CD4-positive, alpha-beta T cell treated with Interleukin-15 for 1 hour (primary cell): Measurements from ENCODE around the gene MRGPRX4.
"Not testable (repeated sequence)": the region's sequence is repeated elsewhere in the genome, so short reads cannot be mapped to it uniquely, and the experiment has no call there.

Experiments
- DNase-seq: peaks from one replicate; pipeline ENCODE4 v3.0.0-alpha.2; 2020

MRGPRX4 gene

GRCh38 chr11:18172666-18173065 lies at the start of gene MRGPRX4:
TSS of gene MRGPRX4 (plus strand) at chr11:18172837. CDS start at chr11:18173257, 420 bp downstream.
- DNase-seq = no peak

- DNase-seq = not testable (repeated sequence)
Measured at GRCh38 chr11:18131115-18131514, 41.5 kb upstream of the MRGPRX4 start.

- no peak for DNase-seq
Measured at GRCh38 chr11:18132341-18132740, 40.3 kb upstream of the MRGPRX4 start, which contains the start of gene MRGPRX3. TSS of gene MRGPRX3 (plus strand) at chr11:18132571. CDS start at chr11:18137203, 4,632 bp downstream.

GRCh38 chr11:18135308-18135707 lies 37.3 kb upstream of the MRGPRX4 start:
- no peak for DNase-seq

- no peak for DNase-seq
Measured at GRCh38 chr11:18137186-18137800, 35.3 kb upstream of the MRGPRX4 start.

- DNase-seq = no peak
Measured at GRCh38 chr11:18140145-18140544, 32.5 kb upstream of the MRGPRX4 start.

GRCh38 chr11:18144243-18144642 lies 28.4 kb upstream of the MRGPRX4 start:
- no peak for DNase-seq

- no peak for DNase-seq
Measured at GRCh38 chr11:18145025-18145424, 27.6 kb upstream of the MRGPRX4 start.

- no peak for DNase-seq
Measured at GRCh38 chr11:18145837-18146236, 26.8 kb upstream of the MRGPRX4 start.

GRCh38 chr11:18151581-18151980 lies 21.1 kb upstream of the MRGPRX4 start:
- DNase-seq = no peak

GRCh38 chr11:18168372-18168771 lies 4.3 kb upstream of the MRGPRX4 start:
- no peak for DNase-seq

GRCh38 chr11:18171377-18172000 lies 1.1 kb upstream of the MRGPRX4 start:
- no peak for DNase-seq

- no peak for DNase-seq
Measured at GRCh38 chr11:18173225-18173866, 709 bp downstream of the MRGPRX4 start.

GRCh38 chr11:18188796-18189195 lies 16.2 kb downstream of the MRGPRX4 start:
- DNase-seq = no peak

- not testable (repeated sequence) for DNase-seq
Measured at GRCh38 chr11:18189476-18190245, 17.0 kb downstream of the MRGPRX4 start.

- DNase-seq = no peak
Measured at GRCh38 chr11:18191376-18191775, 18.7 kb downstream of the MRGPRX4 start.

- DNase-seq = no peak
Measured at GRCh38 chr11:18193010-18193409, 20.4 kb downstream of the MRGPRX4 start.

- DNase-seq = no peak
Measured at GRCh38 chr11:18196532-18196931, 23.9 kb downstream of the MRGPRX4 start.

GRCh38 chr11:18197738-18198137 lies 25.1 kb downstream of the MRGPRX4 start:
- DNase-seq = not testable (repeated sequence)

- DNase-seq = no peak
Measured at GRCh38 chr11:18203723-18204122, 31.1 kb downstream of the MRGPRX4 start.

GRCh38 chr11:18204220-18204619 lies 31.6 kb downstream of the MRGPRX4 start:
- no peak for DNase-seq

- DNase-seq = no peak
Measured at GRCh38 chr11:18204771-18205170, 32.1 kb downstream of the MRGPRX4 start.

- no peak for DNase-seq
Measured at GRCh38 chr11:18209058-18209457, 36.4 kb downstream of the MRGPRX4 start.
